Measurements from ENCODE around the gene PIK3CB. TPM values are rescaled to one million over a fixed set of nuclear protein-coding genes. Genes with fewer than 3 reads are reported as not detected.

PIK3CB gene
- total RNA-seq (2014; rRNA removed; shearing (Covaris generic)): 8.6 and 10.3 TPM in 2 replicates

- DNase-seq (ENCODE audit: low spot score): peak; percentile 87
Measured at GRCh38 chr3:138834596-138835396, at the start of gene PIK3CB. PIK3CB (minus strand) TSS chr3:138834928; CDS start chr3:138759343, 75,585 bp downstream.

- DNase-seq (ENCODE audit: low spot score): no peak
Measured at GRCh38 chr3:138881233-138881632, 46.5 kb upstream of the PIK3CB start.

- no peak for DNase-seq (ENCODE audit: low spot score)
Measured at GRCh38 chr3:138879541-138880380, 45.0 kb upstream of the PIK3CB start.

- no peak for DNase-seq (ENCODE audit: low spot score)
Measured at GRCh38 chr3:138877226-138877625, 42.5 kb upstream of the PIK3CB start.

GRCh38 chr3:138875754-138876664, 41.3 kb upstream of the PIK3CB start:
- DNase-seq (ENCODE audit: low spot score): no peak

GRCh38 chr3:138875096-138875753, 40.5 kb upstream of the PIK3CB start:
- DNase-seq (ENCODE audit: low spot score): no peak

- no peak for DNase-seq (ENCODE audit: low spot score)
Measured at GRCh38 chr3:138873471-138874278, 38.9 kb upstream of the PIK3CB start.

GRCh38 chr3:138872632-138873031, 37.9 kb upstream of the PIK3CB start:
- no peak for DNase-seq (ENCODE audit: low spot score)

- peak; percentile 31 for DNase-seq (ENCODE audit: low spot score)
Measured at GRCh38 chr3:138867996-138868395, 33.3 kb upstream of the PIK3CB start.

- DNase-seq (ENCODE audit: low spot score): no peak
Measured at GRCh38 chr3:138863776-138864113, 29.0 kb upstream of the PIK3CB start.

- DNase-seq (ENCODE audit: low spot score): peak; percentile 90
Measured at GRCh38 chr3:138862924-138863775, 28.4 kb upstream of the PIK3CB start.

- peak; percentile 53 for DNase-seq (ENCODE audit: low spot score)
Measured at GRCh38 chr3:138862531-138862923, 27.8 kb upstream of the PIK3CB start.

GRCh38 chr3:138861798-138862197, 27.1 kb upstream of the PIK3CB start:
- DNase-seq (ENCODE audit: low spot score): no peak

GRCh38 chr3:138856799-138857198, 22.1 kb upstream of the PIK3CB start:
- no peak for DNase-seq (ENCODE audit: low spot score)

GRCh38 chr3:138854940-138855339, 20.2 kb upstream of the PIK3CB start:
- DNase-seq (ENCODE audit: low spot score): no peak

GRCh38 chr3:138854204-138854603, 19.5 kb upstream of the PIK3CB start:
- DNase-seq (ENCODE audit: low spot score): no peak

GRCh38 chr3:138850151-138850550, 15.4 kb upstream of the PIK3CB start:
- no peak for DNase-seq (ENCODE audit: low spot score)

- DNase-seq (ENCODE audit: low spot score): no peak
Measured at GRCh38 chr3:138849222-138849940, 14.7 kb upstream of the PIK3CB start.

- no peak for DNase-seq (ENCODE audit: low spot score)
Measured at GRCh38 chr3:138848696-138849095, 14.0 kb upstream of the PIK3CB start.
